Aorta (tissue), 5 donors: ENCODE measurements around the gene CEP112. TPM values are rescaled to one million over a fixed set of nuclear protein-coding genes. Genes with fewer than 3 reads are reported as not detected.

Experiments used
- ATAC-seq: fragments of 200-7000 bp; cut with Tn5 transposase; one replicate; pipeline ENCODE4 v1.9.1; 2022; ENCODE audit warnings: moderate library complexity; ENCODE audit not compliant: low FRiP score
- DNase-seq, 2 donors: peaks; one replicate each; pipeline ENCODE4 v3.0.0-alpha.2; 2020
- H3K27ac ChIP-seq, 2 donors: one replicate each; pipeline ENCODE4 v1.5.1; 2013; ENCODE audit warnings: low read length in 2 of 2, mild to moderate bottlenecking in 2 of 2, moderate library complexity in 2 of 2, control low read depth in 1 of 2, inconsistent platforms in 1 of 2, low read depth in 1 of 2
- H3K27me3 ChIP-seq, 2 donors: one replicate each; pipeline ENCODE4 v1.6.1; 2013; ENCODE audit warnings: control low read depth in 1 of 2, low read length in 1 of 2, mild to moderate bottlenecking in 1 of 2, moderate library complexity in 1 of 2; ENCODE audit not compliant: insufficient read depth in 2 of 2, control insufficient read depth in 1 of 2
- H3K36me3 ChIP-seq, 2 donors: one replicate each; pipeline ENCODE4 v1.6.1; 2013; ENCODE audit warnings: control low read depth in 1 of 2, low read length in 1 of 2, mild to moderate bottlenecking in 1 of 2; ENCODE audit not compliant: insufficient read depth in 2 of 2, control insufficient read depth in 1 of 2
- H3K4me1 ChIP-seq, 2 donors: one replicate each; pipeline ENCODE4 v1.6.1; 2013; ENCODE audit warnings: low read length in 2 of 2, control low read depth in 1 of 2, mild to moderate bottlenecking in 1 of 2, moderate library complexity in 1 of 2; ENCODE audit not compliant: insufficient read depth in 2 of 2, control insufficient read depth in 1 of 2
- H3K4me3 ChIP-seq, 2 donors: one replicate each; pipeline ENCODE4 v1.5.1; 2013; ENCODE audit warnings: low read length in 2 of 2, control low read depth in 1 of 2, mild to moderate bottlenecking in 1 of 2
- H3K9me3 ChIP-seq: one replicate; pipeline ENCODE4 v1.6.1; 2013; ENCODE audit warnings: mild to moderate bottlenecking, low read length; ENCODE audit not compliant: control insufficient read depth
- WGBS, 2 donors: extraction: QIAGEN DNeasy Blood & Tissue Kit; methylation state at CpG; one replicate each; pipeline ENCODE4 v1.1.7; 2013; 5-methylcytosine and 5-hydroxymethylcytosine counted together
- intact Hi-C, 2 donors: fragments of 100-400 bp; cut with DNase I; formaldehyde crosslinking; loops; one replicate each; pipeline versions ENCODE4 v1.14.2 to v1.15.0; 2022
- polyA plus RNA-seq, 2 donors: library from polyadenylated mRNA; stranded (reverse); fragments of 200-250 nt; gene quantifications; one replicate each; pipeline ENCODE4 v1.2.3, GENCODE V29; 2013
- total RNA-seq, 2 donors: library from RNA; stranded (reverse); fragmentation: NEBNext Ultra II Directional; extraction: Animal tissue kit (Norgen Biotek cat#: 25700); gene quantifications; one replicate each; pipeline ENCODE4 v1.2.1, GENCODE V29; 2021
- donor health status: healthy with polysubstance abuse.
- donor health status: Bipolar disorder and iron deficiency.
- donor health status: DM: no; HTN: no; CAD: no.
- donor health status: DM: no; HTN: no; CAD: no.
- donor health status: DM: yes; HTN: yes; CAD: no.

CEP112 gene
- total and polyA plus RNA-seq, 4 donors: 17.5 to 47.5 (median 30.7) TPM

- H3K4me1 ChIP-seq: no peaks in the 10 kb centered on the region
- no peak for ATAC-seq
- no peaks in the 10 kb centered on the region for H3K36me3 ChIP-seq
- H3K4me3 ChIP-seq: no peak overlapping the region
- no peak for DNase-seq
- H3K9me3 ChIP-seq: no peaks in the 10 kb centered on the region
- intact Hi-C loops: no loop called here
- H3K27ac ChIP-seq: no peak overlapping the region
- 91 to 92% methylated on average over 2 of the region's 2 CpGs for WGBS, 2 donors
- no peaks in the 10 kb centered on the region for H3K27me3 ChIP-seq
Measured at GRCh38 chr17:65677932-65678331, 514.0 kb downstream of the CEP112 start.

GRCh38 chr17:65674246-65675045, 517.5 kb downstream of the CEP112 start:
- no peaks in the 10 kb centered on the region for H3K36me3 ChIP-seq
- 82 to 95% methylated on average over 1 of the region's 1 CpG for WGBS, 2 donors
- H3K4me1 ChIP-seq: no peaks in the 10 kb centered on the region
- H3K4me3 ChIP-seq: no peak overlapping the region
- no peak for DNase-seq
- intact Hi-C loops: no loop called here
- no peaks in the 10 kb centered on the region for H3K9me3 ChIP-seq
- H3K27ac ChIP-seq: no peak overlapping the region
- no peak for ATAC-seq
- H3K27me3 ChIP-seq: no peaks in the 10 kb centered on the region

- H3K36me3 ChIP-seq: no peaks in the 10 kb centered on the region
- ATAC-seq (no peak), DNase-seq (no peak)
- no peak overlapping the region for H3K27ac ChIP-seq
- no peaks in the 10 kb centered on the region for H3K27me3 ChIP-seq
- H3K4me3 ChIP-seq: no peak overlapping the region
- intact Hi-C loops: no loop called here
- H3K4me1 ChIP-seq: no peaks in the 10 kb centered on the region
- 93% methylated on average over 7 of the region's 7 CpGs for WGBS, 2 donors
- no peaks in the 10 kb centered on the region for H3K9me3 ChIP-seq
Measured at GRCh38 chr17:65670667-65671371, 521.1 kb downstream of the CEP112 start.

GRCh38 chr17:65668211-65668610, 523.7 kb downstream of the CEP112 start:
- Histone ChIP-seq H3K27ac (no peak overlapping the region), H3K36me3 (no peaks in the 10 kb centered on the region), H3K4me1 (no peaks in the 10 kb centered on the region), H3K27me3 (no peaks in the 10 kb centered on the region), H3K4me3 (no peak overlapping the region), H3K9me3 (no peaks in the 10 kb centered on the region)
- DNase-seq (no peak), ATAC-seq (no peak)
- intact Hi-C loops: no loop called here
- 75 to 77% methylated on average over 5 of the region's 5 CpGs for whole genome bisulfite sequencing, 2 donors

- WGBS, 2 donors: 97 to 98% methylated on average over 8 of the region's 8 CpGs
- H3K4me3 ChIP-seq: no peak overlapping the region
- H3K4me1 ChIP-seq: no peaks in the 10 kb centered on the region
- no peak overlapping the region for H3K27ac ChIP-seq
- no peaks in the 10 kb centered on the region for H3K36me3 ChIP-seq
- no peaks in the 10 kb centered on the region for H3K9me3 ChIP-seq
- ATAC-seq: no peak
- no peaks in the 10 kb centered on the region for H3K27me3 ChIP-seq
- no peak for DNase-seq
- intact Hi-C loops: no loop called here
Measured at GRCh38 chr17:65667656-65668055, 524.3 kb downstream of the CEP112 start.

GRCh38 chr17:65666876-65667321, 525.0 kb downstream of the CEP112 start:
- H3K27ac ChIP-seq: no peak overlapping the region
- no peaks in the 10 kb centered on the region for H3K27me3 ChIP-seq
- ATAC-seq (no peak), DNase-seq (no peak)
- H3K4me3 ChIP-seq: no peak overlapping the region
- H3K9me3 ChIP-seq: no peaks in the 10 kb centered on the region
- no peaks in the 10 kb centered on the region for H3K36me3 ChIP-seq
- intact Hi-C loops: no loop called here
- WGBS, 2 donors: 87 to 98% methylated on average over 1 of the region's 1 CpG
- no peaks in the 10 kb centered on the region for H3K4me1 ChIP-seq

GRCh38 chr17:65665966-65666365, 526.0 kb downstream of the CEP112 start:
- Histone ChIP-seq H3K9me3 (no peaks in the 10 kb centered on the region), H3K4me1 (no peaks in the 10 kb centered on the region), H3K36me3 (no peaks in the 10 kb centered on the region), H3K4me3 (no peak overlapping the region), H3K27me3 (no peaks in the 10 kb centered on the region), H3K27ac (no peak overlapping the region)
- ATAC-seq (no peak), DNase-seq (no peak)
- intact Hi-C loops: no loop called here
- WGBS, 2 donors: 93 to 99% methylated on average over 2 of the region's 2 CpGs

- intact Hi-C loops: no loop called here
- no peak overlapping the region for H3K27ac ChIP-seq
- no peaks in the 10 kb centered on the region for H3K4me1 ChIP-seq
- WGBS, 2 donors: 96 to 100% methylated on average over 1 of the region's 1 CpG
- no peaks in the 10 kb centered on the region for H3K9me3 ChIP-seq
- no peaks in the 10 kb centered on the region for H3K27me3 ChIP-seq
- ATAC-seq (no peak), DNase-seq (no peak)
- no peaks in the 10 kb centered on the region for H3K36me3 ChIP-seq
- H3K4me3 ChIP-seq: no peak overlapping the region
Measured at GRCh38 chr17:65664696-65665095, 527.2 kb downstream of the CEP112 start.

GRCh38 chr17:65664266-65664665, 527.7 kb downstream of the CEP112 start:
- no peaks in the 10 kb centered on the region for H3K9me3 ChIP-seq
- H3K36me3 ChIP-seq: no peaks in the 10 kb centered on the region
- no peak overlapping the region for H3K27ac ChIP-seq
- H3K4me1 ChIP-seq: no peaks in the 10 kb centered on the region
- no peak for ATAC-seq
- H3K27me3 ChIP-seq: no peaks in the 10 kb centered on the region
- intact Hi-C loops: no loop called here
- no peak overlapping the region for H3K4me3 ChIP-seq
- 87 to 91% methylated on average over 4 of the region's 4 CpGs for WGBS, 2 donors
- no peak for DNase-seq
